ENCODE results near the gene CNDP2.

DNA sequence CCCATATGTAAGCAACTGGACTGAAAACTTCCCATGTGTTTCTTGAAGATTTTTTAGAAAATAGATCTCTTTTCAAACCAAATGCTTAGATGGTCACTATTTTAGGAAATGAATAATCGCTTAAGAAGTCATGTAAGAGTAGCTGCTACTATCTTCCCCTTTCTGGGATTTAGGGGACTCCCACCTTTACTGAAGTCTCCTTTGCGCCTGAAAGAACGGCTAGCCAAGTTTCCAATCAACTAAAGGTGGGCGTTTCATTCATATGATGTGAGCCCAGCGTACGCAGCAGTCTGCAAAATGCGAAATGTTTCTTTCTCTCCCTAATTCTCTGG, 40.2 kb upstream of the CNDP2 start:
- TF ChIP-seq POLR2A (IDR thresholded peaks at IDR 0.05): no peak
- TF ChIP-seq, protein P1, sequence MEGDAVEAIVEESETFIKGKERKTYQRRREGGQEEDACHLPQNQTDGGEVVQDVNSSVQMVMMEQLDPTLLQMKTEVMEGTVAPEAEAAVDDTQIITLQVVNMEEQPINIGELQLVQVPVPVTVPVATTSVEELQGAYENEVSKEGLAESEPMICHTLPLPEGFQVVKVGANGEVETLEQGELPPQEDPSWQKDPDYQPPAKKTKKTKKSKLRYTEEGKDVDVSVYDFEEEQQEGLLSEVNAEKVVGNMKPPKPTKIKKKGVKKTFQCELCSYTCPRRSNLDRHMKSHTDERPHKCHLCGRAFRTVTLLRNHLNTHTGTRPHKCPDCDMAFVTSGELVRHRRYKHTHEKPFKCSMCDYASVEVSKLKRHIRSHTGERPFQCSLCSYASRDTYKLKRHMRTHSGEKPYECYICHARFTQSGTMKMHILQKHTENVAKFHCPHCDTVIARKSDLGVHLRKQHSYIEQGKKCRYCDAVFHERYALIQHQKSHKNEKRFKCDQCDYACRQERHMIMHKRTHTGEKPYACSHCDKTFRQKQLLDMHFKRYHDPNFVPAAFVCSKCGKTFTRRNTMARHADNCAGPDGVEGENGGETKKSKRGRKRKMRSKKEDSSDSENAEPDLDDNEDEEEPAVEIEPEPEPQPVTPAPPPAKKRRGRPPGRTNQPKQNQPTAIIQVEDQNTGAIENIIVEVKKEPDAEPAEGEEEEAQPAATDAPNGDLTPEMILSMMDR (IDR thresholded peaks at IDR 0.05): no peak
